GM18511 (cell line): ENCODE data around the gene OR1C1.
"Not testable (repeated sequence)": the region's sequence is repeated elsewhere in the genome, so short reads cannot be mapped to it uniquely, and the experiment has no call there.

Experiments used
- ATAC-seq: cut with Tn5 transposase; IDR thresholded peaks from one replicate; pipeline ENCODE4 v1.9.1; 2021; ENCODE audit warnings: mild to moderate bottlenecking, moderate library complexity; ENCODE audit not compliant: unreplicated experiment

Gene OR1C1

GRCh38 chr1:247760456-247760855, at the start of gene OR1C1:
TSS of gene OR1C1 (minus strand) at chr1:247760556. CDS start at chr1:247758406, 2,150 bp downstream.
- ATAC-seq = no peak

DNA sequence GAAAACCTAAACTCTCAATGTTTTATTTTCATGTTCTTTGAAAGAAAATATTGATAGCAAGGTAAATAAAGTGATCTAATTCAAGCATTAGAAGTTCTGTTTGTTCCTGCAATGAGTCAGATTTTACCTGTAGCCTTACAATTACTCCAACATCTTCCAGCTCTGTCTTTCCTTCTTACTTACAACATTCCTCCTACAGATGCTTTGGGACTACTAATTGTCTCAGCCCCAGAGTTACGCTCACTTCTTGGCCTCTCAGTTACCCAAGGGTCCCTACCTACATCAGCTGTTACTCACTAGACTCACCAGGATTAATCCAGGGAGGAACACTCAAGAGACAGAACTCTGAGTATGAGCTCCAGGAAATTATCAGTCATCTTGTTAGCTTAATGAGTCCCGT, 37.2 kb upstream of the OR1C1 start:
- ATAC-seq = no peak

DNA sequence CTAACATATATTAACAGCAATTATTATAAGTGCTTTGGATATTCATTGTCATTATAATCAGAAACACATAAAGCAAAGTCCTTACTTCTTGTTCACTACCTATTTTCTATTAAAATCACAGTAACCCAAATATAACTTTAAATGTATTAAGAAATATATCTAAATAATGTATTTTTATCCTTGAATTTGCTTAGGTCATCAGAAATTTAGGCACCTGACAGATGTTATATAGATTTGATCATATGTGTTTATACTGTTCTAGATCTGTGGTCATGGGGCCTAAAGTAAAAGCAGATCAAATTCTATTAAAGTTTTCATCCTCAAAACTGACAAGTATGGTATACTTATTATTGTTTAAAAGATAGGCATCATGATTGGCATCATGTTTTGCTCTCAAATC, 9.2 kb upstream of the OR1C1 start:
- ATAC-seq = no peak

GRCh38 chr1:247754311-247754710, 6.0 kb downstream of the OR1C1 start:
- not testable (repeated sequence) for ATAC-seq

- no peak for ATAC-seq
Observed at GRCh38 chr1:247749870-247750269, 10.5 kb downstream of the OR1C1 start.

- no peak for ATAC-seq
Observed at GRCh38 chr1:247748041-247748440, 12.3 kb downstream of the OR1C1 start, which contains the start of gene OR14A2. TSS of gene OR14A2 (minus strand) at chr1:247748141.

- ATAC-seq = no peak
Observed at GRCh38 chr1:247747616-247748015, 12.7 kb downstream of the OR1C1 start.

DNA sequence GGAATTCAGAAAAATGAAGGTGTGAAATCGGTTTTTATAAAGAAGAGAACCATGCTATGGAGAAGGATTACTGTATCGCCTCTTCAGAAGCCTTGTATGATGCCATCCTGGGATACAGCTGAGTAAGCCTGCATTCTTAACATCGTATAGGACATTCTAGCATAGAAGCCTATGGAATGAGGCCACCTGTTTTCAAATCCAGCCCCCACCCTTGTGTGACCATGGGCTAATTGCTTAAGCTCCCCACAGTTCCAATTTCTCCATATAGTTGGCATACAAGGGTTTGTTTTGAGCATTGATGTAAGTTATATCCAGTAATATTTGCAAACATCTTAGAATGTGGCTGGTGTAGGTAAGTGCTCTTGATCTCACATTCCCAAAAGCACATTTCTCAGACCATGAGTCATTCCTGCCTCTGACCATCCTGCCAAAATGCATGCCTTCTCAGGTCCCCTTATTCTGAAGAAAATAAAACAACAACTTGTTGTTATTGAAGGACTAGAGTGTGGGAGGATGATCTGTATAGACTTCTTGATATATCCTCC, 13.9 kb downstream of the OR1C1 start:
- no peak for ATAC-seq

DNA sequence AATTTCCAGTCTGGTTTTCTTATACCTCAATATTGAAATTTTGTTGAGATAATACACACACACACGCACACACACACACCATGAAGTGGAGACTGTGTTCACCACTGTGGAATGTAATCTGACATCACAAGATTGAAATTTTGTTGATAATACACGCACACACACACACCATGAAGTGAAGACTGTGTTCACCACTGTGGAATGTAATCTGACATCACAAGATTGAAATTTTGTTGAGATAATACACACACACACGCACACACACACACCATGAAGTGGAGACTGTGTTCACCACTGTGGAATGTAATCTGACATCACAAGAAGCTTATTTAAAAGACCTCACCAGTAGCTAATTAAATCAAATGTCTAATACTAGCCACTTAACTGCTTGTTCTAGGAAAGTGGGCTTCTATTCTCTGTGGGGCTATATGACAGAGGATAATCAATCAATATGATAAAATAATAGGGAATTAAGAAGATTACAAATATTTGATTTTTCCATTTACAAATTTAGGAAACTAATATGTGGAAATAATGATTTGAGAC, 18.1 kb downstream of the OR1C1 start:
- ATAC-seq = not testable (repeated sequence)

DNA sequence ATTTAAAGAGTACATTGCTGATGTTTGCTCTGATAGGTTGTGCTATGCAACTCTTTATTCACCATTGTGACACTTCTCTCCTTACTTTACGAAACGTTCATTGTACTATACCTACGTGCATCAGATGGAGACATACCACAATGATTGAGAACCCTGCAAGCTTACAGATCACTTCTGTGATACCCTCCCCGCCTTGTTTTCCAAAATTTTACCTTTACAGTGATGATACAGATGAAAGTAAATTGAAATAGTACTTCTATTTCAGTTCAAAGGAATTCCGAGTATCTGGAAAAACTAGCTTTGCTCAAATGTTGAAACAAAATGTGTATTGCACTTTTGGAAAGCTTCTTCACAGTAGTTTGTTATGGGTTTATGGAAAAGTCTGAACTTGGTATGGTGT, 18.6 kb downstream of the OR1C1 start:
- ATAC-seq = no peak

- no peak for ATAC-seq
Observed at GRCh38 chr1:247740721-247741120, 19.6 kb downstream of the OR1C1 start.

DNA sequence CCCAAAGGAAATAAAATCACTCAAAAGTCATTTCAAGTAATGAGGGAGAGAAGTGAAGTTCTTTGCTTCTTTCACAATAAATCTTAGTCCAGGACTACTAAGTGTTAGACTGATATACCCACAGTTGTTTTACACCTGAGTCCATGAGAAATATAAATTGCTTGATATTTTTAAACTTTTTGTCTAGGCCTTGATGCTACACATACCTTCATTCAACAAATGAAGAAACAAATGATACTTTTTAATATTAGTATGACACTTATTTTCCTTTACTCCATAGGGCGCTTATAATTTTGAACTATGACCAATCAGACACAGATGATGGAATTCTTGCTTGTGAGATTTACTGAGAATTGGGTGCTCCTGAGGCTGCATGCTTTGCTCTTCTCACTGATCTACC, 22.0 kb downstream of the OR1C1 start, which contains the start of gene OR14K1:
Gene OR14K1 (plus strand): TSS at position 301 of the 400 bp plus-strand sequence. CDS start 0 bp downstream, at position 301.
- no peak for ATAC-seq

DNA sequence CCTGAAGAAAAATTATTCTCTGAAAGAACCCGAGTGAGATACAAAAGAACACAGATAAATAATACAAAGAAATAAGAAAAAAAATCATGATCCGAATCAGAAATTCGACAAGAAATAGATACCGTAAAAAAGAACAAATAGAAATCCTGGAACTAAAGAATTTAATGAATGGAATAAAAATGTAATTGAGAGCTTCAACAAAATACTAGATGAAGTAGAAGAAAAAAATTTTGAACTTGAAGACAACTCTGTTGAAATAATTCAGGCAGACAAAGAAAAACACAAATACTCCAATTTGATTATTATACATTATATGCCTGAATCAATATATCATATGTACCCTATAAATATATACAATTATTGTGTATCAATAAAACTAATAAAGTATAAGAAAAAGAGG, 39.1 kb downstream of the OR1C1 start:
- ATAC-seq = no peak

GRCh38 chr1:247716546-247716945, 43.8 kb downstream of the OR1C1 start, which contains the start of gene OR6F1:
TSS of gene OR6F1 (minus strand) at chr1:247716646. CDS start at chr1:247712755, 3,891 bp downstream.
- no peak for ATAC-seq

- ATAC-seq = no peak
Observed at GRCh38 chr1:247713753-247714152, 46.6 kb downstream of the OR1C1 start.

DNA sequence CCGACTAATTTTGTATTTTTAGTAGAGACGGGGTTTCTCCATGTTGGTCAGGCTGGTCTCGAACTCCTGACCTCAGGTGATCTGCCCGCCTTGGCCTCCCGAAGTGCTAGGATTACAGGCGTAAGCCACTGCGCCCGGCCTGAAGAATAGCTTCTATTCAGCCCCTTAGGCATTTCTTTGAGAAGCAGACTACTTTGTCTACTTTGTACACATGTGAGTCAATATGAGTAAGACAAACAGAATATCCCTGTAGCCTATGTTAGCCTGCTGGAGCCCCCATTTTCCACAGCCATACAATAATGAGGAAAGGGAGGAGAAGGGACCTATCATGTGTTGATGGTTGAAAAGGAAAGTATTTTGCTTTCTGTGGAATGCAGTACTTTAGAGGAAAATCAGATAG, 49.7 kb downstream of the OR1C1 start:
- not testable (repeated sequence) for ATAC-seq
